ENCODE measurements around the gene CAVIN3.

Gene CAVIN3

GRCh38 chr11:6271598-6271997, 48.7 kb downstream of the CAVIN3 start:
- no peak overlapping the region for H3K27ac ChIP-seq (ENCODE audit: low read depth, low read length)
- H3K36me3 ChIP-seq (ENCODE audit: control insufficient read depth, low read length) = no peaks in the 10 kb centered on the region
- no peaks in the 10 kb centered on the region for H4K20me1 ChIP-seq (ENCODE audit: control insufficient read depth, insufficient read depth, low read depth, low read length)
- H3K27me3 ChIP-seq (ENCODE audit: control insufficient read depth, low read length) = peaks cover 3% of the 10 kb centered on the region
- no peaks in the 10 kb centered on the region for H3K79me2 ChIP-seq (ENCODE audit: control insufficient read depth, low read length)
- H3K4me1 ChIP-seq (ENCODE audit: control insufficient read depth, low read length) = no peaks in the 10 kb centered on the region
- H3K9me3 ChIP-seq (ENCODE audit: control insufficient read depth, insufficient read depth, low read length) = no peaks in the 10 kb centered on the region
- H3K9me2 ChIP-seq (replicated peaks; ENCODE audit: control insufficient read depth, low read length) = no peaks in the 10 kb centered on the region
- H3K4me2 ChIP-seq (ENCODE audit: low read length) = no peak overlapping the region
- H3K4me3 ChIP-seq (ENCODE audit: low read length) = no peak overlapping the region
- no peak for TF ChIP-seq EZH2phosphoT487 (IDR thresholded peaks at IDR 0.05; ENCODE audit: borderline replicate concordance, low read length)
- TF ChIP-seq CTCF (IDR thresholded peaks at IDR 0.05; ENCODE audit: low read depth, low read length, poor library complexity, severe bottlenecking) = no peak
- H3F3A ChIP-seq (ENCODE audit: control insufficient read depth, insufficient read depth) = no peaks in the 10 kb centered on the region

GRCh38 chr11:6270584-6271246, 49.6 kb downstream of the CAVIN3 start:
- no peaks in the 10 kb centered on the region for H3K9me3 ChIP-seq (ENCODE audit: control insufficient read depth, insufficient read depth, low read length)
- no peaks in the 10 kb centered on the region for H3K36me3 ChIP-seq (ENCODE audit: control insufficient read depth, low read length)
- no peaks in the 10 kb centered on the region for H3K79me2 ChIP-seq (ENCODE audit: control insufficient read depth, low read length)
- no peaks in the 10 kb centered on the region for H3K4me1 ChIP-seq (ENCODE audit: control insufficient read depth, low read length)
- no peak overlapping the region for H3K4me2 ChIP-seq (ENCODE audit: low read length)
- no peaks in the 10 kb centered on the region for H3F3A ChIP-seq (ENCODE audit: control insufficient read depth, insufficient read depth)
- H3K9me2 ChIP-seq (replicated peaks; ENCODE audit: control insufficient read depth, low read length) = no peaks in the 10 kb centered on the region
- no peak overlapping the region for H3K4me3 ChIP-seq (ENCODE audit: low read length)
- no peak overlapping the region for H3K27ac ChIP-seq (ENCODE audit: low read depth, low read length)
- H3K27me3 ChIP-seq (ENCODE audit: control insufficient read depth, low read length) = peaks cover 1% of the 10 kb centered on the region
- no peak for TF ChIP-seq CTCF (IDR thresholded peaks at IDR 0.05; ENCODE audit: low read depth, low read length, poor library complexity, severe bottlenecking)
- TF ChIP-seq EZH2phosphoT487 (IDR thresholded peaks at IDR 0.05; ENCODE audit: borderline replicate concordance, low read length) = no peak
- H4K20me1 ChIP-seq (ENCODE audit: control insufficient read depth, insufficient read depth, low read depth, low read length) = no peaks in the 10 kb centered on the region

GRCh38 chr11:6269994-6270393, 50.3 kb downstream of the CAVIN3 start:
- Histone ChIP-seq H3K79me2 (ENCODE audit: control insufficient read depth, low read length) (no peaks in the 10 kb centered on the region), H3F3A (ENCODE audit: control insufficient read depth, insufficient read depth) (no peaks in the 10 kb centered on the region), H3K27ac (ENCODE audit: low read depth, low read length) (no peak overlapping the region), H3K27me3 (ENCODE audit: control insufficient read depth, low read length) (no peaks in the 10 kb centered on the region; the same call in none of the 2 replicates), H3K4me3 (ENCODE audit: low read length) (no peak overlapping the region), H3K9me3 (ENCODE audit: control insufficient read depth, insufficient read depth, low read length) (no peaks in the 10 kb centered on the region), H3K9me2 (replicated peaks; ENCODE audit: control insufficient read depth, low read length) (no peaks in the 10 kb centered on the region), H3K36me3 (ENCODE audit: control insufficient read depth, low read length) (no peaks in the 10 kb centered on the region), H3K4me1 (ENCODE audit: control insufficient read depth, low read length) (no peaks in the 10 kb centered on the region), H3K4me2 (ENCODE audit: low read length) (no peak overlapping the region), H4K20me1 (ENCODE audit: control insufficient read depth, insufficient read depth, low read depth, low read length) (no peaks in the 10 kb centered on the region)
- TF ChIP-seq EZH2phosphoT487 (IDR thresholded peaks at IDR 0.05; ENCODE audit: borderline replicate concordance, low read length) = no peak
- TF ChIP-seq CTCF (IDR thresholded peaks at IDR 0.05; ENCODE audit: low read depth, low read length, poor library complexity, severe bottlenecking) = no peak
